ENCODE results near the gene KRTAP10-7.
"Not testable (repeated sequence)": the region's sequence is repeated elsewhere in the genome, so short reads cannot be mapped to it uniquely, and the experiment has no call there.

Gene KRTAP10-7

DNA sequence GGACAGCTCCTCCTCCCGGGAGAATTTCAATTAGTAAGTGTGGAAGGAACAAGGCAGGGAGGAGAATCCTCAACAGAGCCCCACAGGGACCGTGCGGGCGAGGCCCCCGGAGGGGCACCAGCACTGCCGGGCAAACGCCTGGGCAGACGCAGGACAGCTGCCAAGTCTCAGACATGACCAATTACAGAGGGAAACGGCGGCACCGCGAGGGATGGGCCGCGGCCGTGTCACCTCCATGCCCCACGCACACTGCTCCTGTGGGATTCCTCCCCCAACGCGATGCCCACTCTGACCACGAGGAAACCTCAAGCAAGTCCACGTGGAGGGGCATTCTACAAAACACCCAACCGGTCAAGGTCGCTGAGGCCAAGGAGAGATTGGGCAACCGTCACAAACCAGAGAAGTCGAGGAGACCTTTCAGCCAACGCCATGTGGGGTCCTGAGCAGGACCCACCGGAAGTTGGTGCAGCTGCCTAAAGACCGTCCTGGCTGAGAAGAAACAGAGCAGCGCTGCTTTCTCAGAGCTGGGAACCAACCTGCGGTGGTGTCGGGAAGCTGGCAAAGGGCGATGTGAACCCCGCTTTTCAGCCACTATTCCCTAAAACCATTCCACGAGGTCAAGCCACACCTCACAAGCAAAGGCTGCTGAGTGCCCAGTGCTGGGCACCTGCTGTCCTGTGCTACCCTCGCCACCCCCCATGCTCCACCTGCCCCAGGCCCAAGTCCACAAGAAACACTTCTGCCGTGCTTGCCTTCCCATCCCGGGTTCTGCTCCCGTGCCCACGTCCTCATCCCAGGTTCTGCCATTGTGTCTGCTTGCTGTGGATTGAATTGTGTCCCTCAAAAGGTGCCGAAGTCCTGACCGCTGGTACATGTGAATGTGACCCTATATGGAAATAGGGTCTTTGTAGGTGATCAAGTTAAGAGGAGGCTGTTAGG, 28.3 kb upstream of the KRTAP10-7 start:
- no peak for DNase-seq

- no peak for DNase-seq
Measured at GRCh38 chr21:44572959-44573583, 27.3 kb upstream of the KRTAP10-7 start.

DNA sequence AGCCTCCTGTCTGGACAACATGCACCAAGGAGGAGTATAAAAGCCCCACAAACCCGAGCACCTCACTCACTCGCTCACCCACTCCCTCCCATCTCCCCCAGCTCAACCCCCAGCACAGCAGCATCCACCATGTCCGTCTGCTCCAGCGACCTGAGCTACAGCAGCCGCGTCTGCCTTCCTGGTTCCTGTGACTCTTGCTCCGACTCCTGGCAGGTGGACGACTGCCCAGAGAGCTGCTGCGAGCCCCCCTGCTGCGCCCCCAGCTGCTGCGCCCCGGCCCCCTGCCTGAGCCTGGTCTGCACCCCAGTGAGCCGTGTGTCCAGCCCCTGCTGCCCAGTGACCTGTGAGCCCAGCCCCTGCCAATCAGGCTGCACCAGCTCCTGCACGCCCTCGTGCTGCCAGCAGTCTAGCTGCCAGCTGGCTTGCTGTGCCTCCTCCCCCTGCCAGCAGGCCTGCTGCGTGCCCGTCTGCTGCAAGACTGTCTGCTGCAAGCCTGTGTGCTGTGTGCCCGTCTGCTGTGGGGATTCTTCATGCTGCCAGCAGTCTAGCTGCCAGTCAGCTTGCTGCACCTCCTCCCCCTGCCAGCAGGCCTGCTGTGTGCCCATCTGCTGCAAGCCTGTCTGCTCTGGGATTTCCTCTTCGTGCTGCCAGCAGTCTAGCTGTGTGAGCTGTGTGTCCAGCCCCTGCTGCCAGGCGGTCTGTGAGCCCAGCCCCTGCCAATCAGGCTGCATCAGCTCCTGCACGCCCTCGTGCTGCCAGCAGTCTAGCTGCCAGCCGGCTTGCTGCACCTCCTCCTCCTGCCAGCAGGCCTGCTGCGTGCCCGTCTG, 26.6 kb upstream of the KRTAP10-7 start, which contains the start of gene KRTAP10-4:
Gene KRTAP10-4 (plus strand): TSS at position 100 of the 827 bp plus-strand sequence. CDS start 30 bp downstream, at position 130.
- DNase-seq, result not testable (repeated sequence)

DNA sequence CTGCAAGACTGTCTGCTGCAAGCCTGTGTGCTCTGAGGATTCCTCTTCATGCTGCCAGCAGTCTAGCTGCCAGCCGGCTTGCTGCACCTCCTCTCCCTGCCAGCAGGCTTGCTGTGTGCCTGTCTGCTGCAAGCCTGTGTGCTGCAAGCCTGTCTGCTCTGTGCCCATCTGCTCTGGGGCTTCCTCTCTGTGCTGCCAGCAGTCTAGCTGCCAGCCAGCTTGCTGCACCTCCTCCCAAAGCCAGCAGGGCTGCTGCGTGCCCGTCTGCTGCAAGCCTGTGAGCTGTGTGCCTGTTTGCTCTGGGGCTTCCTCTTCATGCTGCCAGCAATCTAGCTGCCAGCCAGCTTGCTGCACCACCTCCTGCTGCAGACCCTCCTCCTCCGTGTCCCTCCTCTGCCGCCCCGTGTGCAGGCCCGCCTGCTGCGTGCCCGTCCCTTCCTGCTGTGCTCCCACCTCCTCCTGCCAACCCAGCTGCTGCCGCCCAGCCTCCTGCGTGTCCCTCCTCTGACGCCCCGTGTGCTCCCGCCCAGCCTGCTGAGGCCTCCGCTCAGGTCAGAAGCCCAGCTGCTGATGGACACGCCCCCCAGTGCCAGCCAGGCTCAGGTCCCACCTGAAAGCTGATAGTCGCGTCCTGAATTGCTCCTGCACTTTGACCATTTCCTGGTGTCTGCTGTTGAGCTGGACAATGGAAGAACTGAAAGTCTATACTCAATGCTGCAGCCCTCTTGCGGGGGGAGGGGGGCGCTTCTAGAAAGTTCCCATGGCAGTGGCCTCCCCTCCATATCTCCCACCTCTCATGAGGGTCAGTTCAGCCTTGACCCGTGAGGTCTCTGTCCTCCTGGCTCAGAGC, 25.7 kb upstream of the KRTAP10-7 start:
- no peak for DNase-seq

GRCh38 chr21:44575307-44576024, 24.9 kb upstream of the KRTAP10-7 start:
- no peak for DNase-seq

GRCh38 chr21:44576025-44576420, 24.4 kb upstream of the KRTAP10-7 start:
- no peak for DNase-seq

GRCh38 chr21:44578371-44579055, 21.9 kb upstream of the KRTAP10-7 start:
- DNase-seq, result no peak

- no peak for DNase-seq
Measured at GRCh38 chr21:44579056-44579832, 21.2 kb upstream of the KRTAP10-7 start.

GRCh38 chr21:44579833-44580144, 20.6 kb upstream of the KRTAP10-7 start:
- DNase-seq, result no peak

DNA sequence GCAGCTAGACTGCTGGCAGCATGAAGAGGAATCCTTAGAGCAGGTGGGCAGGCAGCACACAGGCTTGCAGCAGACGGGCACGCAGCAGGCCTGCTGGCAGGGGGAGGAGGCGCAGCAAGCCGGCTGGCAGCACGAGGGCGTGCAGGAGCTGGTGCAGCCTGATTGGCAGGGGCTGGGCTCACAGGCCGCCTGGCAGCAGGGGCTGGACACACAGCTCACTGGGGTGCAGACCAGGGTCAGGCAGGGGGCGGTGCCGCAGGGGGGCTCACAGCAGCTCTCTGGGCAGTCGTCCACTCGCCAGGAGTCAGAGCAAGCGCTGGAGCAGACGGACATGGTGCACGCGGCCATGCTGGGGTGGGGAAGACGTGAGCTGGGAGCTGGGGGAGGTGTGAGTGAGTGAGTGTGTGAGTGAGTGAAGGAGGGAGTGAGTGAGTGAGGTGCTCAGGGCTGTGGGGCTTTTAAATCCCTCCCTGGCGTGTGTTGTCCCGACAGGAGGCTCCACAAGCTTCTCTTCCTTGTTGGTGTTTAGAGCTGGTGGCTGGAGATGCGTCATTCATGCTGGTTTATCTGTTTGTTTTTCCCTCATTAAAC, 20.1 kb upstream of the KRTAP10-7 start, which contains the start of gene KRTAP10-5:
Gene KRTAP10-5 (minus strand): TSS at position 374 of the 591 bp plus-strand sequence. CDS start 26 bp downstream, at position 348.
- DNase-seq, result not testable (repeated sequence)

GRCh38 chr21:44581158-44581557, 19.2 kb upstream of the KRTAP10-7 start:
- no peak for DNase-seq

DNA sequence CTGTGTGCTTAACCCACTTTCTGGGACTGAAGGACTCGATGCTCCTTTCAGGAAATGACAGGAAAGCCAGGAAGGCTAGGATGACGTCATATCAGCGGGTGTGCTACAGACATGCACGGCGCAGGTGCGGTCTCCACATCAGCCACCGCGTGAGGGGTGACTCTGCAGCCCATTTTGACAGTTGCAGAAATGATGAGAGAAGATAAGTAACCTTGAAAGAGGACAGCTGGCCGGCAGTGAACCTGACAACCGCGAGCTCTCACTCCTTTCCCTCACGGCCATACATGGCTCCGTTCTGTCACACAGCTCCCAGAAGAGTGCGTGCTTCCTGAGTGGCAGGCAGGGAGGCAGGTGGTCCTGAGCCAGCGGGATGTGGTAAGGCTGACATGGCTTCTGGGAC, 18.3 kb upstream of the KRTAP10-7 start:
- no peak for DNase-seq

DNA sequence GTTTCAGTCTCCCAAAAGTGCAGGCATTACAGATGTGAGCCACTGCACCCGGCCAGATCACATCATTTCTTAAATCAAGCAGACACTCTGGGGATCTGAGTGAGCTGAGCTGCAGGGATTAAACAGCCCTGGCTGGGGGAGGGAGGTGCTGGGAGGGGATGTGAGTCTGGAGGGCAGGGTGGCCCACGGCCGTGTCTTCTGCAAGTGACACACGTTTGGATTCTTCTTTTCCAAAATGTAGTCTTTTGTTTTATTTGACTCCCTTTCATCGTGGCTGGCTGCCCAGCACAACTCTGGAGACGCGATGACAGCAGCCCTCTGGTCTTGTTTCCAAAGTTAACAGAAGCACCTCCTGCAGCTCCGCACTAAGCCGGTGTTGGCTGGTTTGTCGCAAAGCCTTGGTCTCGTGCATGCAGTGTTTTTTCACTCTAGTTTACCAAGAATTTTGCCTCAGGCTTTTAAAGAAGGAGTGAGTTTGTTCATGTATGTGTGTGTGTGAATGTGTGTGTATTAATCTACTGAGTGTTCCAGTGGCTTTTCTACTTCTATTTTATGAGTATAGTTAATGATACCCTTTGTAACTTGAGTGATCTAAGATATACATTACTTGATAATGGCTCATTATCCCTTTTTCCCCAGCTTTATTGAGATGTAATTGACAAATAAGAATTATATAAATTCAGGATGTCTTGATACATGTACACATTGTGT, 17.2 kb upstream of the KRTAP10-7 start:
- DNase-seq, result no peak

- peak; percentile 15 to 36 for DNase-seq
Measured at GRCh38 chr21:44583800-44584147, 16.6 kb upstream of the KRTAP10-7 start.

GRCh38 chr21:44585892-44586291, 14.5 kb upstream of the KRTAP10-7 start:
- no peak for DNase-seq

DNA sequence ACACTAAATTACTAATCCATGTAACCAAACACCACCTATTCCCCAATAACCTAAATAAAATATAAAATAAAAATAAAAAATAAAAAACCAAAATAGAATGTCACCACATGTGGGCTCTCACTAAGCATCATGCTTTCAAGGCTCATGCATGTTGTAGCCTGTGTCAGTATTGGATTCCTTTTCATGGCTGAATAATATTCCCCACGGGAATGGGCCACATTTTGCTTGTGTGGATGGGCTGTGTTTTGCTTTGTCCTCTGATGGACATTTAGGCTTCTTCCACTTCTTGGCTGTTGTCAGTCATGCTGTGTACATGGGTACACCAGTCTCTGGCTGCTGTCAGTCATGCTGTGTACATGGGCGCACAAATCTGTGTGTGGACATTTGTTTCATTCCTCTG, 11.3 kb upstream of the KRTAP10-7 start:
- no peak for DNase-seq

DNA sequence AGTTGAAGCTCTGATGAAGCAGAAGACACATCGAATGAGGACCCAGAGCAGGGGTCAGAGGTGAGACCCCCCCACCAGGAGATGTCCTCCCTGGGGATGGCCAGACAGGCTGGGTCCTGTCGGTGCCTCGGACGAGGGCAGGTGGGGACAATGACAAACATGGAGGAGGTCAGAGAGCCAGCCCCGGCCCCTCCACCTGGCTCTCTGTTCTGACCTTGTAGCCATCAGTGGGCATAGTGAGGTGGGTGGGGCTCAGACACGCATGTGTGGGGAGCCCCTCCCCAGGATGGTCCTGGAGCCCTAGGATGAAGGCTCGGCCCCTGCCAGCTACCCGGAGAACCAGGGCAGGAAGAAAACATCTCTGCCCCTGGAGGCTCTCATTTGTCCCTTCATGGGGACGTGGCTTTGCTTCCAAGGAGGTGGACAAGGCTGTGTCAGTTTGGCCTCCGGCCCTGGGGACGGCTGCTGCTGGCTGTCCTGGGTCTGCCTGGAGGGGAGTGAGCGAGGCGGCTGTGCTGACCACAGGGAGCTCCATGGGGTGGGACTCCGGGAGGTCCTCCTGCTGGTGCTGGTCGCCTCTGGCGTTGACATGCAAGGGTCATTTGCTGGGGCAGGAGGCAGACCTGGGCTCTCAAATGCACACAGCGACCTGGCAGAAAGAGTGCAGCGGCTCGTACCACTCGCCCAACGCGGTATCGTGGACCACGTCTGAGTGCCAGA, 10.7 kb upstream of the KRTAP10-7 start:
- peak in 1 of 2 donors; percentile 13 for DNase-seq

DNA sequence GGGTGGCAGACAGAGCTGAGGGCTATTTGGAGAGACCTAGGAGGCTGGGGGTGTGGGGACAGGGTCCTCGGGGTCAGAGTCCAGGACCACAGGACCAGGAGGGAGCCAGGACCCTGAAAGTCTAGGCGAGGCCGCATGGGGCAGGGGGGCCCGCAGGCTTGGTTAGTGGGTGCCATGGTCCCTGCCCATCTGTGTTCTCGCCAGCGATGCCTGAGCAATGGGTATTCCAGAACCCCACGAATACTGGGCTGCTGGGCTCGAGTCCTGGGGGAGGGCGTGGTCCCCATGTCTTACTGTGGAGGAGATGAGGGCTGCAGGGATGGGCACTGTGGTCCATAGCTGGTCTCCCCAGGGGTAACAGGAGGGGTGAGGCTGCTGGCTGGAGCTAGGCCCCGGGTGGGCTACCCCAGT, 10.1 kb upstream of the KRTAP10-7 start:
- no peak for DNase-seq
